Uterus (tissue), 4 donors: Measurements from ENCODE around the gene SMAD6. TPM values are rescaled to one million over a fixed set of nuclear protein-coding genes. Genes with fewer than 3 reads are reported as not detected.
A peak's percentile ranks its signal among the peaks of the same experiment; 100 is the strongest.

Source experiments
- DNase-seq, 2 donors: peaks; one replicate each; pipeline ENCODE4 v3.0.0-alpha.2; 2019 to 2020
- H3K27ac ChIP-seq, 2 donors: fragments of 200-600 bp; sonication (generic); 1 replicate in 1 of 2; 2 replicates in 1 of 2; pipeline ENCODE4 v1.5.1; 2016 to 2018
- H3K27me3 ChIP-seq, 2 donors: fragments of 200-600 bp; sonication (generic); one replicate each; pipeline ENCODE4 v1.5.1; 2018 to 2019; ENCODE audit warnings: control low read depth in 1 of 2
- H3K36me3 ChIP-seq, 2 donors: fragments of 200-600 bp; sonication (generic); one replicate each; pipeline ENCODE4 v1.5.1; 2019; ENCODE audit warnings: control low read depth in 1 of 2
- H3K4me1 ChIP-seq, 2 donors: fragments of 200-600 bp; sonication (generic); one replicate each; pipeline ENCODE4 v1.5.1; 2018 to 2019; ENCODE audit warnings: control low read depth in 1 of 2
- H3K4me3 ChIP-seq, 2 donors: fragments of 200-600 bp; sonication (generic); 1 replicate in 1 of 2; 2 replicates in 1 of 2; pipeline ENCODE4 v1.5.1; 2018 to 2019; ENCODE audit warnings: mild to moderate bottlenecking in 1 of 2
- H3K9me3 ChIP-seq, 2 donors: fragments of 200-600 bp; sonication (generic); one replicate each; pipeline ENCODE4 v1.5.1; 2019; ENCODE audit warnings: control low read depth in 1 of 2
- CTCF ChIP-seq, 4 experiments: fragments of 200-600 bp in 2 of 4; fragments of 450-650 bp in 2 of 4; sonication (generic) in 2 of 4; IDR thresholded peaks; one replicate each; pipeline ENCODE4 v1.5.1; 2016 to 2019; ENCODE audit warnings: antibody characterized with exemption in 4 of 4, mild to moderate bottlenecking in 2 of 4, moderate library complexity in 1 of 4
- POLR2A ChIP-seq, 2 donors: fragments of 450-650 bp; IDR thresholded peaks; one replicate each; pipeline ENCODE4 v1.6.1; 2016; ENCODE audit warnings: antibody characterized with exemption in 2 of 2, mild to moderate bottlenecking in 1 of 2, moderate library complexity in 1 of 2
- intact Hi-C: fragments of 100-400 bp; cut with DNase I; formaldehyde crosslinking; loops from one replicate; pipeline ENCODE4 v1.15.1; 2023; ENCODE audit warnings: low total_unique reads
- total RNA-seq, 4 donors: library from RNA; depleted of rRNA in 3 of 4; stranded (reverse); fragments of >200 nt in 3 of 4; gene quantifications; one replicate each; pipeline versions ENCODE4 v1.1.0 to v1.2.4, GENCODE V29; 2014 to 2023
- donor health status: DM: yes; HTN: yes; CAD: no.

The SMAD6 gene
- total RNA-seq, 4 donors from 2014 or later: 9.4 to 30.1 (median 19.1) TPM

GRCh38 chr15:66775127-66776105 is 73.4 kb downstream of the SMAD6 start:
- Histone ChIP-seq H3K4me1 (peaks cover 6 to 15% of the 10 kb centered on the region in 2 donors), H3K27ac (peak overlapping the region; percentile 80 to 83), H3K4me3 (no peak overlapping the region), H3K36me3 (no peaks in the 10 kb centered on the region), H3K27me3 (no peaks in the 10 kb centered on the region), H3K9me3 (no peaks in the 10 kb centered on the region)
- peak; percentile 58 to 59 for DNase-seq
- intact Hi-C loops: loop anchor here (5.0 to 10.0 kb wide), 2 partner anchors 77 to 151 kb away; no protein-coding TSS in a partner anchor
- TF ChIP-seq POLR2A (IDR thresholded peaks at IDR 0.05) (no peak), CTCF (IDR thresholded peaks at IDR 0.05) (no peak)

- H3K27me3 ChIP-seq: no peaks in the 10 kb centered on the region
- no peaks in the 10 kb centered on the region for H3K9me3 ChIP-seq
- intact Hi-C loops: loop anchor here (5.0 to 10.0 kb wide), 2 partner anchors 75 to 152 kb away; no protein-coding TSS in a partner anchor
- H3K4me1 ChIP-seq: peaks cover 6 to 15% of the 10 kb centered on the region in 2 donors
- TF ChIP-seq POLR2A (IDR thresholded peaks at IDR 0.05) (no peak), CTCF (IDR thresholded peaks at IDR 0.05) (no peak)
- H3K4me3 ChIP-seq: no peak overlapping the region
- H3K36me3 ChIP-seq: no peaks in the 10 kb centered on the region
- H3K27ac ChIP-seq: no peak overlapping the region
- no peak for DNase-seq
Observed at GRCh38 chr15:66777054-66777453, 75.0 kb downstream of the SMAD6 start.

GRCh38 chr15:66777596-66778313 is 75.7 kb downstream of the SMAD6 start:
- intact Hi-C loops: loop anchor here (5.0 to 10.0 kb wide), 2 partner anchors 75 to 153 kb away; no protein-coding TSS in a partner anchor
- Histone ChIP-seq H3K4me3 (no peak overlapping the region), H3K4me1 (peaks cover 6 to 9% of the 10 kb centered on the region in 2 donors), H3K27me3 (no peaks in the 10 kb centered on the region), H3K27ac (no peak overlapping the region), H3K36me3 (no peaks in the 10 kb centered on the region), H3K9me3 (no peaks in the 10 kb centered on the region)
- TF ChIP-seq POLR2A (IDR thresholded peaks at IDR 0.05): no peak
- TF ChIP-seq CTCF (IDR thresholded peaks at IDR 0.05): no peak
- no peak for DNase-seq

- intact Hi-C loops: loop anchor here (5.0 to 10.0 kb wide), 2 partner anchors 74 to 153 kb away; no protein-coding TSS in a partner anchor
- Histone ChIP-seq H3K4me3 (no peak overlapping the region), H3K36me3 (no peaks in the 10 kb centered on the region), H3K4me1 (peaks cover 5 to 7% of the 10 kb centered on the region in 2 donors), H3K27ac (peak overlapping the region in 1 of 2 donors; percentile 59), H3K9me3 (no peaks in the 10 kb centered on the region), H3K27me3 (no peaks in the 10 kb centered on the region)
- DNase-seq: no peak
- no peak for TF ChIP-seq POLR2A (IDR thresholded peaks at IDR 0.05)
- TF ChIP-seq CTCF (IDR thresholded peaks at IDR 0.05): no peak
Observed at GRCh38 chr15:66778314-66778665, 76.3 kb downstream of the SMAD6 start.
